GM06990 (cell line): ENCODE data around the gene DROSHA.
"Not testable (repeated sequence)": the region's sequence is repeated elsewhere in the genome, so short reads cannot be mapped to it uniquely, and the experiment has no call there.

ENCODE experiments used
- DNase-seq: peaks from one replicate; pipeline ENCODE4 v3.0.0-alpha.2; 2011; ENCODE audit not compliant: insufficient read length; ENCODE audit errors: extremely low read depth
- H3K27me3 ChIP-seq: replicated peaks from 2 replicates; pipeline ENCODE4 v1.6.0; 2011; ENCODE audit warnings: low read length; ENCODE audit not compliant: control insufficient read depth, insufficient read depth
- H3K36me3 ChIP-seq: 2 replicates; pipeline ENCODE4 v1.5.1; 2011; ENCODE audit warnings: low read length; ENCODE audit not compliant: control insufficient read depth, insufficient read depth
- H3K4me3 ChIP-seq: replicated peaks from 2 replicates; pipeline ENCODE4 v1.5.1; 2011; ENCODE audit warnings: low read depth, mild to moderate bottlenecking, control low read depth, low read length
- TF ChIP-seq, protein P1 (sequence below): IDR thresholded peaks from 2 replicates; pipeline ENCODE4 v1.5.1; 2011; ENCODE audit warnings: low read length, control low read depth, mild to moderate bottlenecking, inconsistent platforms; ENCODE audit not compliant: insufficient read depth, poor library complexity, severe bottlenecking

DROSHA gene

DNA sequence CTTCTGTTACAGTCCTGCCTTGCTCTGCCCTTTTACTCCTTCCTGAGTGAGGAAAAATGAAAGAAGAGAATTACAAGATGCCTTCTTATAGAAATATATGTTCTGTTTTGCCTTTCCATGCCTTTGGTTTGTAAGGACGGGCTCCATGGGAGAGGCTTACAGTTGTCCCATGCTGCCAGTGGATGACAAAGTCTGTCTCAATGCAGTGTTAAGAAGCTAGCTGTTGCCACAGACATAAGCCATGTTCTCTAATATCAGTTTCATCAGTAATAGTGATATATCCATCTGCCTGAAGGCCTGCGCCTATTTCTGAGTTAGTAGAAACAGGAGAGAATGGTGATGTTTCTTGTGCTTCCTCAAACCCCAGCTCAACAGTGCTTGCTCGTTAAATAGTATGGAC, 28.0 kb upstream of the DROSHA start:
- TF ChIP-seq, protein P1, sequence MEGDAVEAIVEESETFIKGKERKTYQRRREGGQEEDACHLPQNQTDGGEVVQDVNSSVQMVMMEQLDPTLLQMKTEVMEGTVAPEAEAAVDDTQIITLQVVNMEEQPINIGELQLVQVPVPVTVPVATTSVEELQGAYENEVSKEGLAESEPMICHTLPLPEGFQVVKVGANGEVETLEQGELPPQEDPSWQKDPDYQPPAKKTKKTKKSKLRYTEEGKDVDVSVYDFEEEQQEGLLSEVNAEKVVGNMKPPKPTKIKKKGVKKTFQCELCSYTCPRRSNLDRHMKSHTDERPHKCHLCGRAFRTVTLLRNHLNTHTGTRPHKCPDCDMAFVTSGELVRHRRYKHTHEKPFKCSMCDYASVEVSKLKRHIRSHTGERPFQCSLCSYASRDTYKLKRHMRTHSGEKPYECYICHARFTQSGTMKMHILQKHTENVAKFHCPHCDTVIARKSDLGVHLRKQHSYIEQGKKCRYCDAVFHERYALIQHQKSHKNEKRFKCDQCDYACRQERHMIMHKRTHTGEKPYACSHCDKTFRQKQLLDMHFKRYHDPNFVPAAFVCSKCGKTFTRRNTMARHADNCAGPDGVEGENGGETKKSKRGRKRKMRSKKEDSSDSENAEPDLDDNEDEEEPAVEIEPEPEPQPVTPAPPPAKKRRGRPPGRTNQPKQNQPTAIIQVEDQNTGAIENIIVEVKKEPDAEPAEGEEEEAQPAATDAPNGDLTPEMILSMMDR, result no peak

DNA sequence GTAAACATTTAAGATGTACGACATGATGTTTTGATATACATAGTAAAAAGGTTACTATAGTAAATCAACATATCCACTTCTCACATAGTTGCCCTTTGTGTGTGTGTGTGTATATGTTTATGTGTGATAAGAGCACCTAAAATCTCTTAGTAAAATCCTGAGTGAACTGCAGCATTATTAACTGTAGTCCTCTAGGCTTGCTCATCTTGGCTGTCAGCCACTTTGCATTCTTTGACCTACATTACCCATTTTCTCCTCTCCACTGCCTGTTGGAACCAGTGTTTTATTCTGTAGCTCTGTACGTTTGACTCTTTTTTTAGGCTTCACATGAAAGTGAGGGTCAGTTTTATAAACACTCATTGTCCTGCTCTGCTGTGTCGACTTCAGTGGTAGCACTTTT, 24.6 kb upstream of the DROSHA start:
- DNase-seq, result no peak
- Histone ChIP-seq H3K4me3 (no peak overlapping the region), H3K36me3 (peaks cover under 1% of the 10 kb centered on the region; the same call in 1 of the 2 replicates), H3K27me3 (no peaks in the 10 kb centered on the region)
- TF ChIP-seq, protein P1, result no peak

More for the DNA sequence above, 28.0 kb upstream of the DROSHA start:
- Histone ChIP-seq H3K4me3 (no peak overlapping the region), H3K36me3 (no peaks in the 10 kb centered on the region; the same call in 1 of the 2 replicates), H3K27me3 (no peaks in the 10 kb centered on the region)
- no peak for DNase-seq

DNA sequence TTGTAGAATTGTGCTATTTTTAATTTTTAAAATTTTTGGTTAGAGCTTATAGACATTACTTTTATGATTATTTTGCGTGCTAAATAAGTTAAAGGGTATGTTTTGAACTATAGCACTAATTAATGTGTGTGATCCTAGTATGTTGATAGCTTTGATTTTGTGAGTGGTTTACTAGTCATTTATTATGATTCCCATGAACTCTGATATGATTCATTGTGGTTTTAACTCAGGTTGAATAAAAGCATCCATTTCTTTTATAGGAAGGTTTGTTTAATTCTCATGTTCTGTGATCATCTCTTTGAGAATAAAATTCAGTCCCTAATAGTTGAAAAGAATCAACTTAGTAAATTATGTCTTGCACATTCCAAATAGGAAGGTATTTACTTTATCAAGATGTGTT, 22.7 kb upstream of the DROSHA start:
- TF ChIP-seq, protein P1, result no peak
- no peak for DNase-seq
- Histone ChIP-seq H3K27me3 (no peaks in the 10 kb centered on the region), H3K36me3 (peaks cover 1% of the 10 kb centered on the region; the same call in 1 of the 2 replicates), H3K4me3 (no peak overlapping the region)

DNA sequence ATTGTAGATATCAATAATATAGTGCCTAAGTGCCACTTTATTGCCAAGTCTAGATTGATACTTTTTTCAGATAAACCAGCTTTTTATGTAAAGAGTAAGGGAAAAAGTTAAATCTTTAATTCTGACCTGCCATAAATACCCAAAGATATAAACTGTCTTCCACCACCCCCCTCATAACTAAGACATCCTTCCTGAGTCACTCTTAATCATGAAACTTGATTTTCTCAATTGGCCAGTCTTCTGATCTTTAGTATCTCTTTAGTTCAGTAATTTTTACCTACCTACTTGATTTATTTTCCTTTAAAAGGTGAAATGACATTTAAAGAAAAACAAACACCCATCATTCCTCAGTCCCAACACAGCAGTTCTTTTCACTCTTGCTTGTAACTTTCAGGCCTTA, 22.0 kb upstream of the DROSHA start:
- Histone ChIP-seq H3K4me3 (no peak overlapping the region), H3K27me3 (no peaks in the 10 kb centered on the region), H3K36me3 (peaks cover 2% of the 10 kb centered on the region)
- no peak for DNase-seq
- TF ChIP-seq, protein P1, result no peak

DNA sequence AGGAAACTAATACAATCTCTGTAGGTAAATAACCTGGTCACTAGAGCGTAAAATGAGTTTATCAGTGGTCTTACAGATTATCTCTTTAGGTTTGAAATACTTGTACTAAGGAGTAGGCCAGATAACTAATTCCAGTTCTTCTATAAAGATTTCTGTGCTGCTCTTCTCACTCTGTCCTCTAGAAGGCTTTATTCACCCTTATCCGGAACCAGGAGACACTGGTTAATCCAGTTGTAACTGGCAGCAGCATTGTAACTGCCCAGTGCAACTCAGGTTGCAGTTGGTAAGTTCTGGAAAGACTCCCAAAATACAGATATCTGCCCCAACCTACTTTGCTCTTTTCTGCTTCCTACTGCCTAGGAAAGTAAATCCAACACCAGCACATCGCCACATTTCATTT, 20.0 kb upstream of the DROSHA start:
- no peaks in the 10 kb centered on the region for H3K27me3 ChIP-seq
- TF ChIP-seq, protein P1, result no peak
- no peak overlapping the region for H3K4me3 ChIP-seq
- no peak for DNase-seq
- peaks cover 7% of the 10 kb centered on the region for H3K36me3 ChIP-seq

DNA sequence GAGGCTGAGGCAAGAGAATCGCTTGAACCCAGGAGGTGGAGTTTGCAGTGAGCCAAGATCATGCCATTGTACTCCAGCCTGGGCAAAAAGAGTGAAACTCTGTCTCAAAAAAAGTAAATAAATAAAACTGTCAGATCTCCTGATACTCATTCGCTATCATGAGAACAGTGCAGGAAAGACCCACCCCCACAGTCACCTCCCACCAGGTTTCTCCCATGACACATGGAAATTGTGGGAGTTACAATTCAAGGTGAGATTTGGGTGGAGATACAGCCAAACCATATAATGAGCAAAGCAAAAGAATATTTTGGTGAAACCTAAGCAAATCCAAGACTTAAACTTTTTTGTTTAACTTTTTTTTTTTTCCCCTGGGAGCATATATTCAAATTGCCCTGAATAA, 17.2 kb upstream of the DROSHA start:
- not testable (repeated sequence) for H3K27me3 ChIP-seq, H3K4me3 ChIP-seq, H3K36me3 ChIP-seq, DNase-seq
